Ovary (tissue), 9 donors: ENCODE data around the gene FAM53B. TPM values are rescaled to one million over a fixed set of nuclear protein-coding genes. Genes with fewer than 3 reads are reported as not detected.
A peak's percentile ranks its signal among the peaks of the same experiment; 100 is the strongest.
"Not testable (repeated sequence)": the region's sequence is repeated elsewhere in the genome, so short reads cannot be mapped to it uniquely, and the experiment has no call there.

Source experiments
- DNase-seq, 5 donors: peaks; one replicate each; pipeline ENCODE4 v3.0.0-alpha.2; 2019 to 2020
- H3K27ac ChIP-seq, 2 donors: fragments of 200-600 bp; one replicate each; pipeline versions ENCODE4 v1.5.1 to v1.8.0; 2019 to 2022
- H3K27me3 ChIP-seq: fragments of 200-600 bp; one replicate; pipeline ENCODE4 v1.8.0; 2022
- H3K36me3 ChIP-seq: fragments of 200-600 bp; sonication (generic); one replicate; pipeline ENCODE4 v1.5.1; 2019
- H3K4me1 ChIP-seq: one replicate; pipeline ENCODE4 v1.8.1; 2013; ENCODE audit warnings: mild to moderate bottlenecking, moderate library complexity; ENCODE audit not compliant: insufficient read depth
- H3K4me3 ChIP-seq: fragments of 200-600 bp; sonication (generic); one replicate; pipeline ENCODE4 v1.5.1; 2017
- H3K9me3 ChIP-seq, 2 donors: fragments of 200-600 bp in 1 of 2; sonication (generic) in 1 of 2; one replicate each; pipeline versions ENCODE4 v1.5.1 to v1.8.1; 2013 to 2019; ENCODE audit warnings: mild to moderate bottlenecking in 1 of 2, moderate library complexity in 1 of 2
- EP300 ChIP-seq: sonication (generic); formaldehyde crosslinking; IDR thresholded peaks from one replicate; pipeline ENCODE4 v1.6.1; 2017; ENCODE audit warnings: antibody characterized with exemption
- POLR2A ChIP-seq: fragments of 450-650 bp; IDR thresholded peaks from one replicate; pipeline ENCODE4 v1.6.1; 2017; ENCODE audit warnings: antibody characterized with exemption, mild to moderate bottlenecking, moderate library complexity
- WGBS, 3 donors: extraction: QIAGEN DNeasy Blood & Tissue Kit in 1 of 3; methylation state at CpG; one replicate each; pipeline versions ENCODE4 v1.1.5 to v1.1.7; 2013 to 2017; 5-methylcytosine and 5-hydroxymethylcytosine counted together
- intact Hi-C, 4 donors: fragments of 100-400 bp; cut with DNase I; formaldehyde crosslinking; loops; one replicate each; pipeline versions ENCODE4 v1.11.0 to v1.15.1; 2022 to 2023
- polyA plus RNA-seq, 2 donors: library from polyadenylated mRNA; stranded (reverse); fragments of 200-250 nt in 1 of 2; fragments of 350-450 nt in 1 of 2; fragmentation: Illumina TruSeq in 1 of 2; extraction: RNeasy Lipid Tissue Mini Kit (QIAGEN cat#74804) in 1 of 2; gene quantifications; one replicate each; pipeline ENCODE4 v1.2.3, GENCODE V29; 2013 to 2014
- total RNA-seq, 7 donors: library from RNA; depleted of rRNA in 2 of 7; stranded (reverse); fragments of >200 nt in 2 of 7; fragmentation: NEBNext Ultra II Directional in 3 of 7; extraction: Animal tissue kit (Norgen Biotek cat#: 25700) in 3 of 7; gene quantifications; one replicate each; pipeline versions ENCODE4 v1.1.0 to v1.2.4, GENCODE V29; 2016 to 2023
- TF ChIP-seq, protein P1 (sequence below), 3 donors: fragments of 450-650 bp in 2 of 3; fragments of 200-600 bp in 1 of 3; IDR thresholded peaks; one replicate each; pipeline versions ENCODE4 v1.5.1 to v1.8.0; 2016 to 2022; ENCODE audit warnings: antibody characterized with exemption in 3 of 3, mild to moderate bottlenecking in 1 of 3
- donor health status: DM: no; HTN: no; CAD: no; lungs with moderate emphysema.
- donor health status: DM: no; HTN: no; CAD: no.
- donor health status: Bipolar disorder and iron deficiency.
- donor health status: DM: yes; HTN: yes; CAD: no.
- donor health status: DM: no; HTN: no; CAD: no.
- donor health status: DM: yes; HTN: yes; CAD: no.

Gene FAM53B
- total and polyA plus RNA-seq, 9 donors, result 9.7 to 77.6 (median 45.5) TPM

GRCh38 chr10:124748166-124748565 lies 4.0 kb upstream of the FAM53B start:
- no peaks in the 10 kb centered on the region for H3K36me3 ChIP-seq
- WGBS, 3 donors, result 89 to 94% (median 91%) methylated on average over 3 of the region's 3 CpGs
- TF ChIP-seq, protein P1, sequence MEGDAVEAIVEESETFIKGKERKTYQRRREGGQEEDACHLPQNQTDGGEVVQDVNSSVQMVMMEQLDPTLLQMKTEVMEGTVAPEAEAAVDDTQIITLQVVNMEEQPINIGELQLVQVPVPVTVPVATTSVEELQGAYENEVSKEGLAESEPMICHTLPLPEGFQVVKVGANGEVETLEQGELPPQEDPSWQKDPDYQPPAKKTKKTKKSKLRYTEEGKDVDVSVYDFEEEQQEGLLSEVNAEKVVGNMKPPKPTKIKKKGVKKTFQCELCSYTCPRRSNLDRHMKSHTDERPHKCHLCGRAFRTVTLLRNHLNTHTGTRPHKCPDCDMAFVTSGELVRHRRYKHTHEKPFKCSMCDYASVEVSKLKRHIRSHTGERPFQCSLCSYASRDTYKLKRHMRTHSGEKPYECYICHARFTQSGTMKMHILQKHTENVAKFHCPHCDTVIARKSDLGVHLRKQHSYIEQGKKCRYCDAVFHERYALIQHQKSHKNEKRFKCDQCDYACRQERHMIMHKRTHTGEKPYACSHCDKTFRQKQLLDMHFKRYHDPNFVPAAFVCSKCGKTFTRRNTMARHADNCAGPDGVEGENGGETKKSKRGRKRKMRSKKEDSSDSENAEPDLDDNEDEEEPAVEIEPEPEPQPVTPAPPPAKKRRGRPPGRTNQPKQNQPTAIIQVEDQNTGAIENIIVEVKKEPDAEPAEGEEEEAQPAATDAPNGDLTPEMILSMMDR (IDR thresholded peaks at IDR 0.05), result no peak
- no peak overlapping the region for H3K27ac ChIP-seq
- no peaks in the 10 kb centered on the region for H3K9me3 ChIP-seq
- H3K27me3 ChIP-seq, result no peaks in the 10 kb centered on the region
- no peak for DNase-seq
- H3K4me3 ChIP-seq, result no peak overlapping the region
- H3K4me1 ChIP-seq, result no peaks in the 10 kb centered on the region
- intact Hi-C loops, result no loop called here

GRCh38 chr10:124747745-124748144 lies 3.6 kb upstream of the FAM53B start:
- no peak overlapping the region for H3K27ac ChIP-seq
- WGBS, 3 donors, result 90 to 98% (median 94%) methylated on average over 1 of the region's 1 CpG
- intact Hi-C loops, result no loop called here

GRCh38 chr10:124746992-124747391 lies 2.8 kb upstream of the FAM53B start:
- Histone ChIP-seq H3K27ac (no peak overlapping the region), H3K27me3 (no peaks in the 10 kb centered on the region), H3K36me3 (no peaks in the 10 kb centered on the region), H3K9me3 (no peaks in the 10 kb centered on the region), H3K4me3 (no peak overlapping the region), H3K4me1 (peaks cover 3% of the 10 kb centered on the region)
- WGBS, 3 donors, result 87 to 91% (median 90%) methylated on average over 2 of the region's 2 CpGs
- TF ChIP-seq POLR2A (no peak), EP300 (no peak)
- TF ChIP-seq, protein P1 (IDR thresholded peaks at IDR 0.05), result no peak
- no peak for DNase-seq
- intact Hi-C loops, result no loop called here

More at GRCh38 chr10:124747745-124748144, 3.6 kb upstream of the FAM53B start:
- Histone ChIP-seq H3K9me3 (no peaks in the 10 kb centered on the region), H3K27me3 (no peaks in the 10 kb centered on the region), H3K36me3 (no peaks in the 10 kb centered on the region), H3K4me1 (no peaks in the 10 kb centered on the region), H3K4me3 (no peak overlapping the region)
- TF ChIP-seq POLR2A, result no peak
- TF ChIP-seq, protein P1 (IDR thresholded peaks at IDR 0.05), result no peak
- no peak for TF ChIP-seq EP300
- no peak for DNase-seq

GRCh38 chr10:124746447-124746846 lies 2.3 kb upstream of the FAM53B start:
- H3K4me1 ChIP-seq, H3K9me3 ChIP-seq, H3K27me3 ChIP-seq, intact Hi-C loops, H3K4me3 ChIP-seq, DNase-seq, H3K27ac ChIP-seq, H3K36me3 ChIP-seq: not testable (repeated sequence)
- WGBS, 3 donors, result 94 to 97% (median 96%) methylated on average over 8 of the region's 8 CpGs

GRCh38 chr10:124745673-124746072 lies 1.5 kb upstream of the FAM53B start:
- DNase-seq, result no peak
- Histone ChIP-seq H3K36me3 (no peaks in the 10 kb centered on the region), H3K4me3 (no peak overlapping the region), H3K27ac (peak overlapping the region in 1 of 2 donors; percentile 78), H3K9me3 (no peaks in the 10 kb centered on the region), H3K27me3 (no peaks in the 10 kb centered on the region), H3K4me1 (peaks cover 9% of the 10 kb centered on the region)
- intact Hi-C loops, result loop anchor here in 1 of 4 donors (2.0 kb wide), 1 partner anchor 215 kb away; no protein-coding TSS in a partner anchor
- 21 to 30% (median 22%) methylated on average over 3 of the region's 3 CpGs for WGBS, 3 donors
- TF ChIP-seq, protein P1 (IDR thresholded peaks at IDR 0.05), result peak in 2 of 3 donors; percentile 35 to 53
- TF ChIP-seq POLR2A, result no peak
- TF ChIP-seq EP300, result no peak
